Activated naive CD8-positive, alpha-beta T cell (primary cell): ENCODE results near the gene INSIG2.

Experiments used
- H3K27ac Mint-ChIP-seq: one replicate; pipeline ENCODE4 v1.8.0; 2021; ENCODE audit warnings: mixed read lengths
- H3K27me3 Mint-ChIP-seq: one replicate; pipeline ENCODE4 v1.8.0; 2021; ENCODE audit warnings: mixed read lengths
- H3K36me3 Mint-ChIP-seq: one replicate; pipeline ENCODE4 v1.8.0; 2021; ENCODE audit warnings: mixed read lengths
- H3K4me1 Mint-ChIP-seq: one replicate; pipeline ENCODE4 v1.8.0; 2021; ENCODE audit warnings: low read depth, mixed read lengths
- H3K4me3 Mint-ChIP-seq: one replicate; pipeline ENCODE4 v1.8.0; 2021; ENCODE audit warnings: mild to moderate bottlenecking, mixed read lengths
- H3K9me3 Mint-ChIP-seq: one replicate; pipeline ENCODE4 v1.8.0; 2021; ENCODE audit warnings: low read depth, mixed read lengths

Gene INSIG2

DNA sequence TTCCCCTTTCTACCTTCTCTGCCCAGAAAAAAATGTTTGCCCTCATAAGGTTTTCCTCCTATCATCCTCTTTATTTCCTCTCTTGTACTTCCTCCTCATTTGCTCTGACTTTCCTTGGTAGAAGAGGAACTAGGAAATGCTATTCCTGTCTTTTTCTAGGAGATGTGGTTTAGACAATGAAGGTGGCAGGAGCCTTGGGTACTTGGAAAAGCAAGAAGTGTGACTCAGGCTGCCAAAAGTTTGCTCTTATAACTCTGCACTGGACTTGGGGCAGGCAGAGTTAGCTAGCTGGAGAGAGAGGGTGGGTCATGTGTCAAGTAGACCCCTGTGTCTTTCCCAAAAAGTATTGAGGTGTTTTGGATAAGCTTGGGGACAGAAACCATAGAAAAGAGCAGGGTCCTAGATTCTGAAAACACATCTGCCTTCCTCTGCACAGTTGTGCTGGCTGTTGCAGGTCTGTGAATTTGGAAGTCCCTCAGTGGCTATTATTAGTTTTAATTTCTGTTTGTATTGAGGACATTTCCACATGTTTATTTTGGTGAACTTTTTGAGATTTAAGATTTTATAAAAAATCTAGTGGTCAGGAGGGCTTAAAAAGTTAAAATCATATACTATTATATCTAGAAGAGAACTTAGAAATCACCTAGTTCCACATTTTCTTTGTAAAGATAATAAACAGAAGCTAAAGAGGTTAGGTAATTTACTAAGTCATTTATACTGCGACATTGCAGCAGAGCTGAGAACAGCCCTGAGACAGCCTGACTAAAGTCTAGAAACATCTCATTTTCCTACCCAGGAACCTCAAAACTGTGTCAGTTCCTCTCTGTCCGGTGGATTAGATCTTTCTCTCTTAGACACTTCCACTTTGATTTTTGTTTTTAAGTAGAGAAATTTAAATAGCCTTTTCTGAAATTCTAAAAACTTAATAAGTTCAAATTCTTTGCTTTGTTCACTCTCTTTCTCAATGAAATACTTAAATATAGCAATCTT lies 16.0 kb downstream of the INSIG2 start:
- Mint-ChIP-seq H3K4me1 (peaks cover 14% of the 10 kb centered on the region), H3K27ac (no peak overlapping the region), H3K36me3 (peaks cover 15% of the 10 kb centered on the region), H3K4me3 (no peak overlapping the region), H3K9me3 (no peaks in the 10 kb centered on the region), H3K27me3 (no peaks in the 10 kb centered on the region)

GRCh38 chr2:118105497-118105896 lies 17.2 kb downstream of the INSIG2 start:
- Mint-ChIP-seq H3K27ac (no peak overlapping the region), H3K4me3 (no peak overlapping the region), H3K27me3 (no peaks in the 10 kb centered on the region), H3K36me3 (peaks cover 20% of the 10 kb centered on the region), H3K9me3 (no peaks in the 10 kb centered on the region), H3K4me1 (peaks cover 10% of the 10 kb centered on the region)

- Mint-ChIP-seq H3K27ac (no peak overlapping the region), H3K27me3 (no peaks in the 10 kb centered on the region), H3K9me3 (no peaks in the 10 kb centered on the region), H3K4me1 (peaks cover 10% of the 10 kb centered on the region), H3K4me3 (no peak overlapping the region), H3K36me3 (peaks cover 28% of the 10 kb centered on the region)
Measured at GRCh38 chr2:118106926-118107325, 18.7 kb downstream of the INSIG2 start.

- Mint-ChIP-seq H3K9me3 (no peaks in the 10 kb centered on the region), H3K4me3 (no peak overlapping the region), H3K27ac (no peak overlapping the region), H3K36me3 (peaks cover 28% of the 10 kb centered on the region), H3K4me1 (peaks cover 3% of the 10 kb centered on the region), H3K27me3 (no peaks in the 10 kb centered on the region)
Measured at GRCh38 chr2:118110310-118110709, 22.0 kb downstream of the INSIG2 start.

DNA sequence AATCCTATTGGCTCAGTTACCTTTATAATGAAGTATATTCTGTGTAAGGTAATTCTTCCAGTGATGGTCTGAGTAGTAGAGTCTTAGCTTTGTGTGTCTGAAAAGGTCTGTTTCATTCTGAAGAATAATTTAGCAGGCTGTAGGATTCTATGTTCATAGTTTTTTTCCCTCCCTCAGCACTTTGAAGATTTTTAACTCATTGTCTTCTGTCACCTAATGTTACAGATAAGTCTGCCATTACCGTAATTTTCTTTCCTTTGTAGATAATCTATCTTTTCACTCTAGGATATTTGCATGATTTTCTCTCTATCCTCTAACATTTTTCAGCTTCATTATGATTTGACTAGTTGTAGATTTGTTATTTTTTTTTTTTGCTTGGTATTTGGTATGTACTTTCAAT lies 22.7 kb downstream of the INSIG2 start:
- Mint-ChIP-seq H3K9me3 (no peaks in the 10 kb centered on the region), H3K4me1 (peaks cover 3% of the 10 kb centered on the region), H3K4me3 (no peak overlapping the region), H3K27ac (no peak overlapping the region), H3K36me3 (peaks cover 28% of the 10 kb centered on the region), H3K27me3 (no peaks in the 10 kb centered on the region)

DNA sequence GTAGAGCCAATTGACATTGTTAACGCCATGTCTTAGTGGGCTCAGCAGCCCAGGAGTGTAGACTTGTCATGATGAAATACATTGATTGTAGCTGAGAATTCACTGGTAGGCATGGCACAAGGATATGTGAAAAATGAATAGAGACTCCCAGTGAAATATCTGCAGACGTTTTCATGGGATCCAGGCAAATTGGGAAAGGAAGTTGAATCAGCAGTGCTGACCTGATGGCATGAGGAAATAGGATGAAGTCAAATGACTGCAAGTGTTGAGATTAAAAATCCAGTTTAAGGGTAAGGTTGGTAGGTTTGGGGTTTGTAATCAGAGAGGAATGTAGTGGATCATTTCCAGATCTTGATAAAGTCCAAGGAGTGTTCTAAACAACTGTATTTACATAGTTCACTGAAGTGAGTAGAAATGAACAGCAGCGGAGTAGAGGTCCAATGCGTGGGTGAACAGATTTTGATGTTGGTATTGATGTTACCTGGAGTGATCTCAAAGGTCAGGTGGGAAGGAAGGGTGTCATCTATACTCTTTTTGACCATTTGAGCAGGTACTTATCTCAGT lies 24.6 kb downstream of the INSIG2 start:
- no peaks in the 10 kb centered on the region for H3K27me3 Mint-ChIP-seq
- H3K36me3 Mint-ChIP-seq = peaks cover 24% of the 10 kb centered on the region
- H3K4me1 Mint-ChIP-seq = peaks cover 3% of the 10 kb centered on the region
- H3K27ac Mint-ChIP-seq = no peak overlapping the region
- H3K9me3 Mint-ChIP-seq = no peaks in the 10 kb centered on the region
- H3K4me3 Mint-ChIP-seq = no peak overlapping the region

GRCh38 chr2:118114863-118115262 lies 26.6 kb downstream of the INSIG2 start:
- H3K27ac Mint-ChIP-seq = no peak overlapping the region
- peaks cover 20% of the 10 kb centered on the region for H3K36me3 Mint-ChIP-seq
- H3K9me3 Mint-ChIP-seq = no peaks in the 10 kb centered on the region
- no peaks in the 10 kb centered on the region for H3K27me3 Mint-ChIP-seq
- H3K4me3 Mint-ChIP-seq = no peak overlapping the region
- peaks cover 3% of the 10 kb centered on the region for H3K4me1 Mint-ChIP-seq

- H3K27ac Mint-ChIP-seq = no peak overlapping the region
Measured at GRCh38 chr2:118115761-118116160, 27.5 kb downstream of the INSIG2 start.

DNA sequence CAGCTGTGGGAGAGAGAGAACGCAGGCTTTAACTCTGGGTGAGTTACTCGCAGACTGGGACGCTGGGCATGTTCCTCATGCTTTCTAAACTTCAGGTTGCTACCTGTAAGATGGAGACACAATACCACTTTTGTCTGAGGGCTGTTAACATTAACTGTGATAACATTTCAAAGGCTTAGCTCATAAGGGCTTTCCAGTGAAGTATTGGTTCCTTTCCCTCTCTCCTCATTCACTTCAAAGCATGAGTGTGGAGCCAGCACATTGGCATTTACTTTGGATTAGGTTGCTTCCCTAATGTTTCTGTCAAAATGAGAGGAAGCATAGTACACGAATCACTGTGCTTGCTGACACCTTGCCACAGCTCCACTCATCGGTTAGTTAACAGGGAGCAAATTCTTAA lies 30.2 kb downstream of the INSIG2 start:
- H3K27me3 Mint-ChIP-seq = no peaks in the 10 kb centered on the region
- no peaks in the 10 kb centered on the region for H3K9me3 Mint-ChIP-seq
- H3K27ac Mint-ChIP-seq = no peak overlapping the region
- no peaks in the 10 kb centered on the region for H3K4me1 Mint-ChIP-seq
- H3K4me3 Mint-ChIP-seq = no peak overlapping the region
- H3K36me3 Mint-ChIP-seq = peaks cover 3% of the 10 kb centered on the region

More at GRCh38 chr2:118115761-118116160, 27.5 kb downstream of the INSIG2 start:
- Mint-ChIP-seq H3K4me3 (no peak overlapping the region), H3K4me1 (peaks cover 3% of the 10 kb centered on the region), H3K36me3 (peaks cover 17% of the 10 kb centered on the region), H3K9me3 (no peaks in the 10 kb centered on the region), H3K27me3 (no peaks in the 10 kb centered on the region)

- H3K4me1 Mint-ChIP-seq = no peaks in the 10 kb centered on the region
- H3K27me3 Mint-ChIP-seq = no peaks in the 10 kb centered on the region
- H3K4me3 Mint-ChIP-seq = no peak overlapping the region
- no peaks in the 10 kb centered on the region for H3K9me3 Mint-ChIP-seq
- no peak overlapping the region for H3K27ac Mint-ChIP-seq
- H3K36me3 Mint-ChIP-seq = peaks cover 3% of the 10 kb centered on the region
Measured at GRCh38 chr2:118119158-118119727, 31.0 kb downstream of the INSIG2 start.

GRCh38 chr2:118119761-118120400 lies 31.6 kb downstream of the INSIG2 start:
- peaks cover 3% of the 10 kb centered on the region for H3K36me3 Mint-ChIP-seq
- no peaks in the 10 kb centered on the region for H3K9me3 Mint-ChIP-seq
- no peaks in the 10 kb centered on the region for H3K27me3 Mint-ChIP-seq
- H3K4me3 Mint-ChIP-seq = no peak overlapping the region
- H3K4me1 Mint-ChIP-seq = no peaks in the 10 kb centered on the region
- H3K27ac Mint-ChIP-seq = no peak overlapping the region

DNA sequence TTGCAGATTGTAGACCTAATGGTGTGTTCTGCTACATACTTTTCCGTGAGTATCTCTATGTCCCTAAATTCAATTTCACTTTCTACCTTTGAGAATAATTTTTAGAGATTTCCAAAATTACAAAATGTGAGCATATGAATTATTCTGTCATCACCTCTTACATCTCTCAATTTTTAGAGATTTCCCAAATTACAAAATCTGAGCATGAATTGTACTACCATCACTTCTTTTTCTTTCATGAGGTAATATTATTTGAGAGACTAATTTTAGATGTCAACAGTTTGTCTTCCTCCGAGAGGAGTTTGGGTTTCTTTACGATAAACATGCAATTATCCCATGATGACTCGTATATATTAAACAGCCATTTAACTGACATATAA lies 32.1 kb downstream of the INSIG2 start:
- Mint-ChIP-seq H3K9me3 (no peaks in the 10 kb centered on the region), H3K27me3 (no peaks in the 10 kb centered on the region), H3K27ac (no peak overlapping the region), H3K36me3 (peaks cover 3% of the 10 kb centered on the region), H3K4me1 (no peaks in the 10 kb centered on the region), H3K4me3 (no peak overlapping the region)

DNA sequence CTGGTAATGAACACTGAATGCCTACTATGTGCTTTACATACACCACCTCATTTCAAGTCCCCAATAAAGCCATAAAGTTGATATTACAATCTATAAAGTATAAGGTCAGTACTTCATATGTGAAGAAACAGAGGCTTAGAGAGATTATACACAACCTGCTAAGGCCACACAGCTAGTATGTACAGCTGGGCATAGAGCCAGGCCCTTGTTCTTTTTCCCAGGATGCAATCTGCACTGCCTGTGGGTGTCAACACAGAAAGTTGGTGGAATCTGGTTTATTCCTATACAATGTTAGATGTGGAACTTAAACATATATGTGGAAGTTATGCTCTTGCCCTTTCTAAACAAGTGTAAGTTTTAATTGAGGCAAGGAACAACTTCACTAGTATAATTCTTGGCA lies 32.8 kb downstream of the INSIG2 start:
- Mint-ChIP-seq H3K27ac (no peak overlapping the region), H3K36me3 (peaks cover 3% of the 10 kb centered on the region), H3K27me3 (peaks cover 1% of the 10 kb centered on the region), H3K9me3 (no peaks in the 10 kb centered on the region), H3K4me3 (no peak overlapping the region), H3K4me1 (no peaks in the 10 kb centered on the region)

GRCh38 chr2:118121986-118122524 lies 33.8 kb downstream of the INSIG2 start:
- Mint-ChIP-seq H3K27ac (no peak overlapping the region), H3K36me3 (peaks cover 3% of the 10 kb centered on the region), H3K4me3 (no peak overlapping the region), H3K27me3 (peaks cover 7% of the 10 kb centered on the region), H3K9me3 (no peaks in the 10 kb centered on the region), H3K4me1 (no peaks in the 10 kb centered on the region)
